Mammary epithelial cell (primary cell): ENCODE results near the gene OMP.

Source experiments
- CTCF ChIP-seq, 2 donors: IDR thresholded peaks in 1 of 2; conservative IDR thresholded peaks in 1 of 2; 2 replicates each; pipeline ENCODE4 v1.5.1; 2011 to 2012; ENCODE audit warnings: inconsistent platforms in 2 of 2, low read length in 2 of 2, mild to moderate bottlenecking in 2 of 2, control low read depth in 1 of 2, low read depth in 1 of 2; ENCODE audit not compliant: insufficient read depth in 1 of 2; ENCODE audit errors: extremely low read depth in 1 of 2
- EZH2 ChIP-seq: IDR thresholded peaks from 2 replicates; pipeline ENCODE4 v1.6.1; 2012; ENCODE audit warnings: low read length, inconsistent platforms, borderline replicate concordance

- TF ChIP-seq CTCF (conservative IDR thresholded peaks at IDR 0.05 in 1 of 2, IDR thresholded peaks at IDR 0.05 in 1 of 2; ENCODE audit: extremely low read depth in 1 of 2, insufficient read depth in 1 of 2, low read depth in 1 of 2, low read length in 2 of 2), result no peak
- TF ChIP-seq EZH2, result no peak
These were observed 34.7 kb upstream of the OMP start for GRCh38 chr11:77067861-77068443.
